Psoas muscle (tissue), 8 donors: Measurements from ENCODE around the gene MACROH2A2. TPM values are rescaled to one million over a fixed set of nuclear protein-coding genes. Genes with fewer than 3 reads are reported as not detected.

Experiments
- ATAC-seq, 4 donors: fragments of 200-7000 bp; cut with Tn5 transposase; one replicate each; pipeline ENCODE4 v1.9.1; 2020; ENCODE audit warnings: moderate library complexity in 3 of 4, mild to moderate bottlenecking in 2 of 4
- DNase-seq, 2 donors: peaks; one replicate each; pipeline ENCODE4 v3.0.0-alpha.2; 2020
- H3K27ac ChIP-seq: fragments of 200-600 bp; one replicate; pipeline ENCODE4 v1.8.0; 2022
- H3K27me3 ChIP-seq, 3 donors: fragments of 200-600 bp in 1 of 3; one replicate each; pipeline versions ENCODE4 v1.6.1 to v1.8.0; 2013 to 2022; ENCODE audit warnings: low read length in 2 of 3, mild to moderate bottlenecking in 2 of 3, moderate library complexity in 1 of 3; ENCODE audit not compliant: insufficient read depth in 3 of 3
- H3K36me3 ChIP-seq, 2 donors: fragments of 200-600 bp in 1 of 2; one replicate each; pipeline versions ENCODE4 v1.6.1 to v1.8.0; 2013 to 2022; ENCODE audit warnings: low read depth in 1 of 2, mild to moderate bottlenecking in 1 of 2, moderate library complexity in 1 of 2; ENCODE audit not compliant: insufficient read depth in 1 of 2
- H3K4me1 ChIP-seq: fragments of 200-600 bp; one replicate; pipeline ENCODE4 v1.8.0; 2022
- H3K4me3 ChIP-seq: fragments of 200-600 bp; one replicate; pipeline ENCODE4 v1.8.0; 2022; ENCODE audit warnings: mild to moderate bottlenecking
- H3K9me3 ChIP-seq: fragments of 200-600 bp; one replicate; pipeline ENCODE4 v1.8.0; 2022
- WGBS, 3 donors: extraction: QIAGEN DNeasy Blood & Tissue Kit; methylation state at CpG; one replicate each; pipeline versions ENCODE4 v1.1.6 to v1.1.7; 2013; 5-methylcytosine and 5-hydroxymethylcytosine counted together
- intact Hi-C, 2 donors: fragments of 100-400 bp; cut with DNase I; formaldehyde crosslinking; loops; one replicate each; pipeline versions ENCODE4 v1.11.0 to v1.14.2; 2022
- polyA plus RNA-seq, 3 donors: library from polyadenylated mRNA; stranded (reverse); fragments of 200-250 nt; gene quantifications; one replicate each; pipeline ENCODE4 v1.2.3, GENCODE V29; 2013
- total RNA-seq, 4 donors: library from RNA; stranded (reverse); fragmentation: NEBNext Ultra II Directional in 2 of 4; extraction: Animal tissue kit (Norgen Biotek cat#: 25700) in 2 of 4; gene quantifications; one replicate each; pipeline versions ENCODE4 v1.2.1 to v1.2.4, GENCODE V29; 2021 to 2023
- TF ChIP-seq, protein P1 (sequence below): fragments of 200-600 bp; IDR thresholded peaks from one replicate; pipeline ENCODE4 v1.8.0; 2022; ENCODE audit warnings: antibody characterized with exemption
- donor health status: healthy with polysubstance abuse.
- donor health status: DM: no; HTN: no; CAD: no; lungs with moderate emphysema.
- donor health status: Bipolar disorder and iron deficiency.
- donor health status: healthy.
- donor health status: DM: yes; HTN: yes; CAD: no.
- donor health status: DM: no; HTN: no; CAD: no.
- donor health status: DM: no; HTN: no; CAD: no.
- donor health status: DM: yes; HTN: yes; CAD: no.

Gene MACROH2A2
- total and polyA plus RNA-seq, 7 donors, result 3.0 to 7.2 (median 5.7) TPM

DNA sequence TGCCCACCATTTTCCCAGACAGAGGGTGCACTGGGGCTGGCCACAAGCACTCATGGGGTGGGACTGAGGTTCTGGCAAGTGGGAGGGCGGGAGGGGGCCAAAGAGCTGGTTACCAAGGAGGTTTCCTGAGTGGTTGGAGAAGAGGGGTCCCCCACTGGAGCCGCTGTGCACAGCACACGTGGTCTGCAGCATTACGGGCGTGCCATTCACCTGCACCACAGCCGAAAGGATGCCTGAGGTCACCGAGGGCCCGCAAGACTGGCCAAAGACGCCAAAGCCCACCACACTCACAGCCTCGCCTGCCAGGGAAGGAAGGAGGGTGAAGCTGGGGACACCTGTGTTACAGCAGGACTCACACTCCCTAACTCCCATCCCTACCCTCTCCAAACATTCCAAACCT is 89.9 kb downstream of the MACROH2A2 start:
- ATAC-seq (no peak), DNase-seq (no peak)
- peaks cover 7% of the 10 kb centered on the region for H3K4me1 ChIP-seq
- 90 to 100% (median 93%) methylated on average over 7 to 10 of the region's 10 CpGs for WGBS, 3 donors
- no peaks in the 10 kb centered on the region for H3K9me3 ChIP-seq
- TF ChIP-seq, protein P1, sequence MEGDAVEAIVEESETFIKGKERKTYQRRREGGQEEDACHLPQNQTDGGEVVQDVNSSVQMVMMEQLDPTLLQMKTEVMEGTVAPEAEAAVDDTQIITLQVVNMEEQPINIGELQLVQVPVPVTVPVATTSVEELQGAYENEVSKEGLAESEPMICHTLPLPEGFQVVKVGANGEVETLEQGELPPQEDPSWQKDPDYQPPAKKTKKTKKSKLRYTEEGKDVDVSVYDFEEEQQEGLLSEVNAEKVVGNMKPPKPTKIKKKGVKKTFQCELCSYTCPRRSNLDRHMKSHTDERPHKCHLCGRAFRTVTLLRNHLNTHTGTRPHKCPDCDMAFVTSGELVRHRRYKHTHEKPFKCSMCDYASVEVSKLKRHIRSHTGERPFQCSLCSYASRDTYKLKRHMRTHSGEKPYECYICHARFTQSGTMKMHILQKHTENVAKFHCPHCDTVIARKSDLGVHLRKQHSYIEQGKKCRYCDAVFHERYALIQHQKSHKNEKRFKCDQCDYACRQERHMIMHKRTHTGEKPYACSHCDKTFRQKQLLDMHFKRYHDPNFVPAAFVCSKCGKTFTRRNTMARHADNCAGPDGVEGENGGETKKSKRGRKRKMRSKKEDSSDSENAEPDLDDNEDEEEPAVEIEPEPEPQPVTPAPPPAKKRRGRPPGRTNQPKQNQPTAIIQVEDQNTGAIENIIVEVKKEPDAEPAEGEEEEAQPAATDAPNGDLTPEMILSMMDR, result no peak
- H3K4me3 ChIP-seq, result no peak overlapping the region
- H3K27ac ChIP-seq, result no peak overlapping the region
- peaks cover 0 to 20% of the 10 kb centered on the region in 2 donors for H3K36me3 ChIP-seq
- intact Hi-C loops, result no loop called here
- no peaks in the 10 kb centered on the region for H3K27me3 ChIP-seq

DNA sequence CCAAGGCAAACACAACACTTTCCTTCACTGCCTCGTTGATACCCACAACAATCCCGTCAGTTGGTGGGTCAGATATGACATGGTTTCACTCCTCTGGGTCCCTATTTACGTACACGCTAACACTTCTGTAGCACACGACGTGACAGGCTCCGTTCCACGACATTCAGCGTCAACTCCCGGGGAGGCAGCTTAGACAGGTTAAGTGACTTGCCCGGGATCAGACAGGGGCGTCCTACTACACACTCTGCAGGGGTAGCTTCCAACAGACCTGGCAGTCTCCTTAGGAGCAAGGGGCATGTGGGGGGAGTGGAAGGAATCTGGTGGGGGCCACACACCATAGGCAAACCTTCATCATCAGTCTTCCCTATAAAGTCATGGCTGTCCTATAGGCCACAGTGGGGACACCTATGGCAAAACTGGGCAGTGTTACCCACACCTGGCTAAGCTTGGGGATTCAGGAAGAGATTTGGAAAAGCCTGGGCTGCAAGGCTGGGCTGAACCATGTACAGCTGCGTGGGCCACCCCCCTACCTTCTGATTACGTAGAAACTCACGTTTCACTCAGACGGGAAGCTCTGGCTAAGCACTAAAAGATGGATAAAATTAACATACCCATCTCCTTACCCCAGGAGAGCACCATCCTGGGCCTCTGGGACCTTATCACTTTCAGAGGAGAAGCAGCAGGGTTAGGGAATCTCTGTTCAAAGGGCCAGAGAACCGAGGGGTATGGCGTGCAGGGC is 91.9 kb downstream of the MACROH2A2 start:
- peak overlapping the region; percentile 90 for H3K27ac ChIP-seq
- TF ChIP-seq, protein P1, result no peak
- 82 to 88% (median 83%) methylated on average over 18 of the region's 18 CpGs for WGBS, 3 donors
- H3K27me3 ChIP-seq, result no peaks in the 10 kb centered on the region
- H3K36me3 ChIP-seq, result peaks cover 0 to 18% of the 10 kb centered on the region in 2 donors
- H3K4me3 ChIP-seq, result peak overlapping the region; percentile 82
- no peak for ATAC-seq
- DNase-seq, result no peak
- no peaks in the 10 kb centered on the region for H3K9me3 ChIP-seq
- intact Hi-C loops, result no loop called here
- H3K4me1 ChIP-seq, result peaks cover 7% of the 10 kb centered on the region

DNA sequence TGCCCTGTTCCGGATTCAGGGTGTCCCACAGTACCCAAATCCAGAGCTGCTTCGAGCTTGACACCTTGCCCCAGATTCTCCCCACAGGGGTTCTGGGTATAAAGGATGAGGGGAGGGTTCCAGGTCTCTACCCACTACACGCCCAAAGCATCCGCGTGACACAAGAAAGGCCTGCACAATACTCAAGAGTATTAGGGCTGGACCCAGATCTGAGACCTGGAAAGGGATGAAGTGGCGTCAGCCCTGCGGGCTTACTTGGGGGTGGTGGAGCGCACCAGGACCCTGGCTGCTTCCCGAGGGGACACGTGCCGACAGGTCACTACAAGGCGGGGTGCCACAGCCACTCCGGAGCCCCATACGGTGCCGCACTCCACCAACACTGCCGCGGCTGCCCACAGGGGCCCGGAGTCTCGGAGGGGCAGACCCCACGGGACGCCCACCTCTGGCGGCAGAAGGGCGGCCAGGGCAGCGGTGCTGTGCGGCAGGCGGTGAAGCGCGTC is 92.6 kb downstream of the MACROH2A2 start:
- H3K9me3 ChIP-seq, result no peaks in the 10 kb centered on the region
- no peaks in the 10 kb centered on the region for H3K27me3 ChIP-seq
- WGBS, 3 donors, result 8 to 21% (median 18%) methylated on average over 14 to 28 of the region's 28 CpGs
- ATAC-seq (peak; percentile 12 to 41 (median 28)), DNase-seq (peak; percentile 42 to 70)
- H3K36me3 ChIP-seq, result peaks cover 0 to 21% of the 10 kb centered on the region in 2 donors
- H3K27ac ChIP-seq, result peak overlapping the region; percentile 90
- intact Hi-C loops, result no loop called here
- H3K4me3 ChIP-seq, result peak overlapping the region; percentile 82
- H3K4me1 ChIP-seq, result peaks cover 7% of the 10 kb centered on the region
- TF ChIP-seq, protein P1, result no peak

DNA sequence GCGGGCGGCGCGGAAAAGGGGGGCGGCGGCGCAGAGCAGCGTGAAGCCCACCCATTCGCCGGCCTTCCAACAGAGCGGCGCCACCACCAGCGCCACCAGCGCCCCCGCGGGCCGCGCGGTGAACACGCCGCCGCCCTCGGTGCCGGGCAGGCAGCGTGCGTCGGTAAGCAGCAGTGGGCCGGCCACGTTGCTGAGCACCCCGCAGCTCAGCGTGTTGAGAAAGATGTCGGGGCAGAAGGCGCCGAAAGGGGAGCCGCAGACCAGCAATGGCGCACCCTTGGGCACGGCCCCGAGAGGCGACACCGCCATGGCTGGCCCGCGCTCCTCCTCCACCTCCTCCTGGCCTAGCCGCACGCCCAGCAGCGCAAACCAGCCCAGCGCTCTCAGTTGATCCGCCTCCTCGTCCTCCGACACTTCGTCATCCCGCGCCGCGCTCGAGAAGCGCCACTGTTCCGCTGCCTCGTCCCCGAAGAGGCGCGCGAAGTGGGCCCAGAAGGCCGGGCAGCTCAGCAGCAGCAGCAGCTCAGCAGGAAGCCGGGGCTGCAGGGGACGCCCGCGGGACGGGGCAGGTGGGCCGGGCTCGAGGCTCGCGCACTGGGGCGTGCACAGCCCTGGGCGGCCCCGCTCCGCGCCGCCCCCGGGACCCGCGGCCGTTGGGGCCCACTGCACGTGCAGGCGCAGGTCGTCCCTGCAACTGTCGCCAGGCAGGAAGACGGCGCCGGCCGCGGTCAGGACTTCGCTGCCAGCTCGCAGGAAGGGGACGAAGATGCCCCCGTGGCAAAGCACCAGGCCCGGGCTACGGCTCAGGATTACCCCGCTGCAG is 93.2 kb downstream of the MACROH2A2 start:
- H3K4me3 ChIP-seq, result peak overlapping the region; percentile 82
- TF ChIP-seq, protein P1, result peak; percentile 61
- DNase-seq (peak; percentile 73 to 83), ATAC-seq (peak; percentile 74 to 81 (median 78))
- H3K27me3 ChIP-seq, result no peaks in the 10 kb centered on the region
- no peaks in the 10 kb centered on the region for H3K9me3 ChIP-seq
- 0 to 1% (median 0%) methylated on average over 55 to 98 of the region's 98 CpGs for WGBS, 3 donors
- H3K27ac ChIP-seq, result peak overlapping the region; percentile 90
- peaks cover 0 to 28% of the 10 kb centered on the region in 2 donors for H3K36me3 ChIP-seq
- intact Hi-C loops, result no loop called here
- peaks cover 7% of the 10 kb centered on the region for H3K4me1 ChIP-seq
